ENCODE data around the gene SH2D1B.

- TF ChIP-seq CTCF (conservative IDR thresholded peaks at IDR 0.05; ENCODE audit: low read depth, low read length), result no peak
- no peak for TF ChIP-seq EZH2 (IDR thresholded peaks at IDR 0.05; ENCODE audit: borderline replicate concordance, low read depth, low read length, poor library complexity, severe bottlenecking)
Measured at GRCh38 chr1:162370721-162371120, 41.2 kb downstream of the SH2D1B start.
